ENCODE data around the gene OR1C1. TPM values are rescaled to one million over a fixed set of nuclear protein-coding genes. Genes with fewer than 3 reads are reported as not detected.
"Not testable (repeated sequence)": the region's sequence is repeated elsewhere in the genome, so short reads cannot be mapped to it uniquely, and the experiment has no call there.

Gene OR1C1, protein sequence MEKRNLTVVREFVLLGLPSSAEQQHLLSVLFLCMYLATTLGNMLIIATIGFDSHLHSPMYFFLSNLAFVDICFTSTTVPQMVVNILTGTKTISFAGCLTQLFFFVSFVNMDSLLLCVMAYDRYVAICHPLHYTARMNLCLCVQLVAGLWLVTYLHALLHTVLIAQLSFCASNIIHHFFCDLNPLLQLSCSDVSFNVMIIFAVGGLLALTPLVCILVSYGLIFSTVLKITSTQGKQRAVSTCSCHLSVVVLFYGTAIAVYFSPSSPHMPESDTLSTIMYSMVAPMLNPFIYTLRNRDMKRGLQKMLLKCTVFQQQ
- not detected for total RNA-seq

DNA sequence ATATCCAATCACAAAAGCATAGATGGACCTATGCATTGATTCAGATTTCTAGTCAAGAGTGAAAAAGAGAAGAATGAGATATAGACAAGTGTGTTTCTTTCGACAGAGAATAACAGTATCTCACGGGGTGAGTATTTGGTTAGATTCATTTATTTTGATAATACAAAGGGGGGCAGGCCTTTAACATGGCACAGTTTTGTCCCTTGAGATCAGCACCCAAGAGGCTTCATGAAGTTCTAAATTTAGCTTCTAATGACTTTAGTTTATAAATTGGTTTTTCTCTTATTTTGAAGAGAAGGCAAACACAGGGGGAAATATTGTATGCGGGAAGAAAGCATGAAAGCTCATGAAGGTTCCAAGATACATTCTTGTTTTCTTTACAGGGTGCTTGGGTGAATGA is at the start of gene OR1C1:
Gene OR1C1 (minus strand): TSS at position 101 of the 400 bp plus-strand sequence. CDS start 2,150 bp downstream, outside the sequence.
- intact Hi-C loops (cut with DNase I), result no loop called here
- WGBS, 2 donors, result 92 to 93% methylated on average over 3 of the region's 3 CpGs
- TF ChIP-seq, protein P1, sequence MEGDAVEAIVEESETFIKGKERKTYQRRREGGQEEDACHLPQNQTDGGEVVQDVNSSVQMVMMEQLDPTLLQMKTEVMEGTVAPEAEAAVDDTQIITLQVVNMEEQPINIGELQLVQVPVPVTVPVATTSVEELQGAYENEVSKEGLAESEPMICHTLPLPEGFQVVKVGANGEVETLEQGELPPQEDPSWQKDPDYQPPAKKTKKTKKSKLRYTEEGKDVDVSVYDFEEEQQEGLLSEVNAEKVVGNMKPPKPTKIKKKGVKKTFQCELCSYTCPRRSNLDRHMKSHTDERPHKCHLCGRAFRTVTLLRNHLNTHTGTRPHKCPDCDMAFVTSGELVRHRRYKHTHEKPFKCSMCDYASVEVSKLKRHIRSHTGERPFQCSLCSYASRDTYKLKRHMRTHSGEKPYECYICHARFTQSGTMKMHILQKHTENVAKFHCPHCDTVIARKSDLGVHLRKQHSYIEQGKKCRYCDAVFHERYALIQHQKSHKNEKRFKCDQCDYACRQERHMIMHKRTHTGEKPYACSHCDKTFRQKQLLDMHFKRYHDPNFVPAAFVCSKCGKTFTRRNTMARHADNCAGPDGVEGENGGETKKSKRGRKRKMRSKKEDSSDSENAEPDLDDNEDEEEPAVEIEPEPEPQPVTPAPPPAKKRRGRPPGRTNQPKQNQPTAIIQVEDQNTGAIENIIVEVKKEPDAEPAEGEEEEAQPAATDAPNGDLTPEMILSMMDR (IDR thresholded peaks at IDR 0.05), result no peak
- no peak for TF ChIP-seq POLR2A (IDR thresholded peaks at IDR 0.05)

DNA sequence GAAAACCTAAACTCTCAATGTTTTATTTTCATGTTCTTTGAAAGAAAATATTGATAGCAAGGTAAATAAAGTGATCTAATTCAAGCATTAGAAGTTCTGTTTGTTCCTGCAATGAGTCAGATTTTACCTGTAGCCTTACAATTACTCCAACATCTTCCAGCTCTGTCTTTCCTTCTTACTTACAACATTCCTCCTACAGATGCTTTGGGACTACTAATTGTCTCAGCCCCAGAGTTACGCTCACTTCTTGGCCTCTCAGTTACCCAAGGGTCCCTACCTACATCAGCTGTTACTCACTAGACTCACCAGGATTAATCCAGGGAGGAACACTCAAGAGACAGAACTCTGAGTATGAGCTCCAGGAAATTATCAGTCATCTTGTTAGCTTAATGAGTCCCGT is 37.2 kb upstream of the OR1C1 start:
- no peaks in the 10 kb centered on the region for H3K4me1 ChIP-seq
- no peak overlapping the region for H3K27ac ChIP-seq
- DNase-seq, result no peak
- intact Hi-C loops (cut with DNase I), result no loop called here
- no peak for TF ChIP-seq POLR2A (IDR thresholded peaks at IDR 0.05)
- TF ChIP-seq, protein P1 (IDR thresholded peaks at IDR 0.05), result no peak
- no peaks in the 10 kb centered on the region for H3K36me3 ChIP-seq
- no peak overlapping the region for H3K4me3 ChIP-seq (replicated peaks in 1 of 3)
- H3K27me3 ChIP-seq, result no peaks in the 10 kb centered on the region
- no peaks in the 10 kb centered on the region for H3K9me3 ChIP-seq
- 44 to 48% methylated on average over 2 of the region's 2 CpGs for WGBS, 2 donors

More for the DNA sequence above, at the start of gene OR1C1:
- Histone ChIP-seq H3K9me3 (no peaks in the 10 kb centered on the region), H3K4me3 (replicated peaks in 1 of 3) (no peak within 1 kb of the TSS), H3K27ac (no peak within 1 kb of the TSS), H3K4me1 (no peaks in the 10 kb centered on the region), H3K27me3 (no peaks in the 10 kb centered on the region), H3K36me3 (no peaks in the 10 kb centered on the region)
- DNase-seq, result no peak

DNA sequence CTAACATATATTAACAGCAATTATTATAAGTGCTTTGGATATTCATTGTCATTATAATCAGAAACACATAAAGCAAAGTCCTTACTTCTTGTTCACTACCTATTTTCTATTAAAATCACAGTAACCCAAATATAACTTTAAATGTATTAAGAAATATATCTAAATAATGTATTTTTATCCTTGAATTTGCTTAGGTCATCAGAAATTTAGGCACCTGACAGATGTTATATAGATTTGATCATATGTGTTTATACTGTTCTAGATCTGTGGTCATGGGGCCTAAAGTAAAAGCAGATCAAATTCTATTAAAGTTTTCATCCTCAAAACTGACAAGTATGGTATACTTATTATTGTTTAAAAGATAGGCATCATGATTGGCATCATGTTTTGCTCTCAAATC is 9.2 kb upstream of the OR1C1 start:
- H3K4me3 ChIP-seq (replicated peaks in 1 of 3), result no peak overlapping the region
- no peak for TF ChIP-seq POLR2A (IDR thresholded peaks at IDR 0.05)
- TF ChIP-seq, protein P1 (IDR thresholded peaks at IDR 0.05), result no peak
- H3K4me1 ChIP-seq, result no peaks in the 10 kb centered on the region
- DNase-seq, result no peak
- H3K36me3 ChIP-seq, result no peaks in the 10 kb centered on the region
- no peak overlapping the region for H3K27ac ChIP-seq
- no peaks in the 10 kb centered on the region for H3K27me3 ChIP-seq
- intact Hi-C loops (cut with DNase I), result no loop called here
- no peaks in the 10 kb centered on the region for H3K9me3 ChIP-seq

DNA sequence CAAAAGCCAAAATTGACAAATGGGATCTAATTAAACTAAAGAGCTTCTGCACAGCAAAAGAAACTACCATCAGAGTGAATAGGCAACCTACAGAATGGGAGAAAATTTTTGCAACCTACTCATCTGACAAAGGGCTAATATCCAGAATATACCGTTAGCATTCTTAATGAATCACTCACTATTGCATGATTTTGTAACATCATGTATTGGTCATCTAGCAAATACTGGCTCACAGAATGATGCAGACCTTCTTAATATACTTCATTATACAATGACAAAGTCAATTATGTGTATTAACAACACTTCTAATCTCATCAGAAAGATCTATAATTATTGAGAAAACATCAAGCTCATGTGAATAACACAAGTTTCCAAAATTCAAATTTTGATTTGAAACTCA is 6.0 kb downstream of the OR1C1 start:
- H3K4me1 ChIP-seq; intact Hi-C loops (cut with DNase I); H3K9me3 ChIP-seq; H3K36me3 ChIP-seq; DNase-seq; H3K4me3 ChIP-seq (replicated peaks in 1 of 3); H3K27ac ChIP-seq; H3K27me3 ChIP-seq: not testable (repeated sequence)
- WGBS, 2 donors, result 94 to 100% methylated on average over 1 of the region's 1 CpG

DNA sequence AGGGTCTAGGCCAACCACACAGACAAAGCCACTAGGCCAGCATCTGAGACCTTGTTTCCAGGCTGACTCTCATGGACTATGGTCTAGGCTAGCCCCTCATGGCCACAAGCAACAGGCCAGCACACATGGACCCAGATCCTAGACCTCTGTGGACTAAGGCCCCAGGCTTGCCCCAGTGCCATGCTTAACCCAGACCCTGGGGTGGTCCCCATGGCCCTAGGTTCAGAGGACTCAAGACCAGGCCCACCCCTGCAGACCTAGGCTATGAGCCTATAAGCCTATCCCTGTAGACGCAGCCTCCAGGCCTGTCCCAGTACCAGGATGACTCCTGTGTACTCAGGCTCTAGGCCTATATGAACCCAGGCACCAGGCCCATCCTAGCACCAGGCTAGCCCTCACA is 10.5 kb downstream of the OR1C1 start:
- 90 to 100% methylated on average over 1 of the region's 1 CpG for whole genome bisulfite sequencing, 2 donors
- intact Hi-C loops (cut with DNase I), result no loop called here
- TF ChIP-seq, protein P1 (IDR thresholded peaks at IDR 0.05), result no peak
- no peak for TF ChIP-seq POLR2A (IDR thresholded peaks at IDR 0.05)
- Histone ChIP-seq H3K4me3 (replicated peaks in 1 of 3) (no peak overlapping the region), H3K27me3 (no peaks in the 10 kb centered on the region), H3K36me3 (no peaks in the 10 kb centered on the region), H3K9me3 (no peaks in the 10 kb centered on the region), H3K27ac (no peak overlapping the region), H3K4me1 (no peaks in the 10 kb centered on the region)
- no peak for DNase-seq

All from thyroid gland (tissue), 4 donors.